HG03139 (cell line): ENCODE measurements around the gene ACTN4.

Experiments
- ATAC-seq: cut with Tn5 transposase; IDR thresholded peaks from one replicate; pipeline ENCODE4 v1.9.1; 2021; ENCODE audit not compliant: unreplicated experiment

ACTN4 gene

DNA sequence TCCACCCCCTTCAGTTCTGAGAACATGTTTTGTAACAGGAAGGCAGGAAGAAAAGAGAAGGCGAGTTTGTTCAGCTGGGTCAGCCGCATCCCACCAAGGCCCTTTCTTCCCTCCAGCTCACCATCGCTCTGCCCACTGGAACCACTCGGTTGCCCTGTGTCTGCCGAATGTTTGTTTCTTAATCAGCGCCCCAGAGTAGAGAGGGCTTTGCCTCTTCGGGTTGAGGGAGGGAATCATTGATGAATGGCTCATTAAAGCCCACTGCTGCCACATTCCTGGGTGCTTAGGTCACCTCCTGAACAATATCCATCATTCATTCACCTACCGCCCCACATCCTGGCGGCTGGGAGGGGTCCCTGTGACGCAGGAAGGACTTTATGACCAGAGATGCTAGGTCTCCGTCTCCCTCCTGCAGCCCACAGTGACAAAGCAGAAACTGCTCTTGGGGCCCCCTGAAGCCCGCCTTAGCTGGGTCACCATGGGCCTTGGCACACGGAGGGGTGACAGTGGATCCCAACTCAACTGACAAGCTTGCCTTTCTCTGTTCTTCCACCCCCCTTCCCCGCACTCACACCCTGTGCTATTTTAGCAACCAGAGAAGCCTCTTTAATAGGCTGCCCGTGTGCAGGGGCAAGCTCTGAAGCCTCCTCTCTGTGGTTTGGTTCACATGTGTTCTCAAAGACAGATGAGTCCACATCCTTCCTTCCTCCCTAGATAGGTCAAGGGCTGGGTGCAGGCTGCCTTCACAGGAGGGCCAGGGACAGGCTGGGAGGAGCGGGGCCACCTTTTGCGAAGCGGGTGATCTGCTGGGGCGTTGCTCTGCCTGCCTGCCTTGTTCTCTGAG, 46.2 kb downstream of the ACTN4 start:
- ATAC-seq: no peak

DNA sequence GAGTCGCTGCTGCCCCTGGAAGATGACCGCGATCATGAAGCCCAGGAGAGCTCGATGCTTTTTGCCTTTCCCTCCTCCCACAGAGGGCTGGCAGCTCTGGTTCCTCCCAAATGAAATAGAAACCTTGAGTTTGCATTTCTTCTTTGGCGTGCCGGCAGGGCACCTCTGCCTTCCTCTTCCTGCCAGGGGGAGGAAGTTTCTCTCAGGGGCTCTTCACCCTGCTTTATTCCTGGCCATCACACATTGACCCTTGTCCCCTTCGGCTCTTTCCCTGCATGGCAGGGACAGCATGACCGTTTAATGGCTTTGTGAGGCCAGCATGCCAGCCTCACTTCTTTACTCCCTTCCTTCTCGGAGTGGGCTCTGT, 47.9 kb downstream of the ACTN4 start:
- ATAC-seq: no peak

DNA sequence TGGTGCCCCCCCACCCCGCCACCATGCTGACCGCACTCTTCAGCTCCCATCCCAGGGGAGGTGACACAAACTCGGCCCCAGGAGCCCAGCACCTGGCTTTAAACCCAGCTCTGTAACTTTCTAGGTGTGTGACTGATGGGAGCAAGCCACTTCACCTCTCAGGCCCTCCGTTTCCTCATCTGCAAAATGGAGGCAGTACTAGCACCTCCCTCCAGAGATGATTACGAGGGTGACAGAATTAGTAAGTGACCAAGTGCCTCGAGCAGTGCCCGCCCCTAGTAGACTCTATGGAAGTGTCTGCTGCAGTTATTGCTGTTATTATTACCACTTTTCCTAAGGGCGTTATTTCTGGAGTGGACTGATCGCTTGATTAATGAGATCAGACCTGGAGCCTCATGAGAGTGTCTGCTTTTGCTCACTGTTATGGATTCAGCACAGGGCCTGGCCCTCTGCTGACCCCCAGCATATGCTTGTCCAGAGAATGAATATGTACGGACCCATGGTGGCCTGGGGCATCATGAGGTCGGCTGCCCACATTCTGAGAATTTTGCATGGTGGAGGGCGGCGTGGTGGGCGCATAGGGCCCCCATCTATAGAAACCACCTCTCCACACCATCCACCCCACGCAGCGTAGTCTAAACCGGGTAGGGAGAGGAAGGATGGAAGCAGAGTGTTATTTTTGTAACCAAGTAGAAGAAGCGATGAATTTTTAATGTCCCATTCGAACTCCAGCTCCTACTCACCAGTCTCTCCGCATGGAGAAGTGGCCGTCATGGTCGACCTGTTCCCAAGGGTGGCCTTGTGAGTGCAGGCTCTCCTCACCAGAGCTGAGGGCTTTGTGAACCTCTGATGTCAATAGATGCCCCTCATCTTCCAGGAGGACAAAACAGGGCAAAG, 48.6 kb downstream of the ACTN4 start:
- no peak for ATAC-seq

DNA sequence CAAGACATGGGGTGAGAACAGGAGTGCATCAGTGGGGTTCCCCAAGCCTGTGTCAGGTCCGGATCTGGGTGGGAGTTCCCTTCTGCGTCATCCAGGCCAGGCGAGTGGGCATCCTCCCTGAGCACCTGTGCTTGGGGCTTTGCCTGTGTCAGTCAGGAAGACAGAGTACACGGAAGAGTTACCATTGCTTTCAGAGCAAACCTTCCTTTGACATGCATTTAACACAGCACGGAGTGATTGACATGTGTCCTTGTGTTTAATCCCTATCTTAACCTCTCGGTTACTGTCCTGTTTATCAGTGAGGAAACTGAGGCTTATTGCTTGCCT, 49.2 kb downstream of the ACTN4 start:
- ATAC-seq: no peak

DNA sequence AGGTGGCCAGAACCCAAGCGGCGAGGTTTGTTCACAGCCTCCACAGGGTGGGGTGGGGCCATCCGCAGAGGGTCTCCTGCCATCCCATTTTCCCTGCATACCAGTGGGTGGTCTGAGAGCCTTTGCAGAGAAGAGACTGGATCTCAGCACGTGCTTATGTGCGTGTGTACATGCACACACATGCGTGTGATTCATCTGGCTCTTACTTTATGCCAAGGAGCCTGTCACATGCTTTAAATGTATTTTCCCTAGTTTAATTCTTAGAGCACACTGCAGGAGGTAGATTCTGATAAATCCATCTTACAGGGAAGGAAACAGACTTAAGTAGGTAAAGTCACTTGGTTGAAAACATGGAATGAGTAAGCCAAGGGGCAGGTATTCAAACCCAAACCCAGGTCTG, 49.7 kb downstream of the ACTN4 start:
- ATAC-seq: no peak

DNA sequence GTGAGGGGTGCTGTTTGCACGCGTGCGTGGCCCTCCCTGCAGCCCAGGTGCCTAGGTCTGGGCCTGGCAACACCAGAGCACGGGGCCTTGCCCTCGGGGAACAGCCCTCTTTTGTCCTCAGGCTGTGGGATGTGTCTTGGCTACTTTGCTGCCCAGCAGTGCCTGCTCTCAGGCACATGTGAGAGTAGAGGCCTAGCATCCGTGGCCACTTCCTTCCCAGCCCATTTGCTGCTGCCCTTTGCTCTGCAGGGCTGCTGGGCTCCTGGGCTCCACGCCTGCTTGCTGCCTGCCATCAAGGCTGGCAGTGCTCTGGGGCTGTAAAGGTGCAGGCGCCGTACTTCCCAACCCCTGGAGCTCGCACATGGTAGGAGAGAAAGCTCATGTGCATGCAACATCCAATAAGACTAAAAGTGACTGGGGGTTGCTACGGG, 50.2 kb downstream of the ACTN4 start:
- ATAC-seq: no peak

DNA sequence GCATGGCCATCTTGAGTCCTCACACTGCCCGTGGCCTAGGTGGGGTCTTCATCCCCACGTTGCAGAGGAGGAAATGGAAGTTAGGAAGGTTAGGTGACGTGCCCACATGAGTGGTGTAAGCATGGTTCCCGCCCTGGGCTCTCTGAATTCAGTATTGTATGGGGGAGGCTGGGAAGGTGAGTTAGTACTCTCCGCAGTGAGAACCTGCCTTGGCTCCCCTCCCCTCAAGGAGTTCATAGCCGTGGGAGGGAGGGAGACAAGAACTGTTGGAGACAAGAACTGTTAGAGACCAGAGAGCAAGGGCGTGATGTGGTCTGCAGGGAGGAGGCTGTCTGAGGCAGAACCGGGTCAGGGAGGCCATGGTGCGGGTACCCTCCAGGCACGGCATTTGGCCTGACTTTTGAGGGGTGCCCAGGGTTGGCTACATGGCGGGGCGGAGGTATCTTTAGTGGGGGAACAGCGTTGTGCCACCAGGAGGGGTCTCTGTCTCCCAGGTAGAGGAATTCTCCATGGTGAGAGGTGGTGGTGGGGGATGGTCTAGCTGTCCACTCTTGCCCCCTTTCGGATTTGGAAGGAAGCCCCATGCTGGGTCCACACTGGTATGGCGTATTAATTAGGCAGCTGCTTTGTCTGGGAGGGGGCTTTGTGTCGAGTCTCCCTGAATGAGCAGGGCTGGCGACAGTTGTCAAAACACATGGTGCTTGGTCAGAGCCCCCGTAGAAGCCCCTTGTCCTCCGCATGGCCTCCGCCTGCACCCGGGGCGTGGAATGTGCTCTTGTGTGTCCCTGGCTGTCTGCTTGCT, 51.0 kb downstream of the ACTN4 start:
- ATAC-seq: no peak

DNA sequence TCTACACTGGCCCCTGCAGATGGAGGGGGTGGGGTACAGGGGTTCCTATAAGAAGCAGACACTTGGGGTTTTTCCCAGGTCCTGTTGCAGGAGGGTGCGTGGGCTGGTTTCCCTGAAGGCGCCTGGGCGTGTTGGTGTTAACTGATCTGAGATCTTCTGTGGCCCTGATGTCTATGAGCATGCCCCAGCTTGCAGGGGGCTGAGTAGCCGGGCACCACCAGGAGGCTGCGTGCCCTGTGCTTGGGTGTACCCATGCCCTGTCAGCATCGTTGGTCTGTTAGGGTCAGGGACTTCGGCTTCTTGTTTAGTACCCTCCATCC, 51.5 kb downstream of the ACTN4 start:
- no peak for ATAC-seq

DNA sequence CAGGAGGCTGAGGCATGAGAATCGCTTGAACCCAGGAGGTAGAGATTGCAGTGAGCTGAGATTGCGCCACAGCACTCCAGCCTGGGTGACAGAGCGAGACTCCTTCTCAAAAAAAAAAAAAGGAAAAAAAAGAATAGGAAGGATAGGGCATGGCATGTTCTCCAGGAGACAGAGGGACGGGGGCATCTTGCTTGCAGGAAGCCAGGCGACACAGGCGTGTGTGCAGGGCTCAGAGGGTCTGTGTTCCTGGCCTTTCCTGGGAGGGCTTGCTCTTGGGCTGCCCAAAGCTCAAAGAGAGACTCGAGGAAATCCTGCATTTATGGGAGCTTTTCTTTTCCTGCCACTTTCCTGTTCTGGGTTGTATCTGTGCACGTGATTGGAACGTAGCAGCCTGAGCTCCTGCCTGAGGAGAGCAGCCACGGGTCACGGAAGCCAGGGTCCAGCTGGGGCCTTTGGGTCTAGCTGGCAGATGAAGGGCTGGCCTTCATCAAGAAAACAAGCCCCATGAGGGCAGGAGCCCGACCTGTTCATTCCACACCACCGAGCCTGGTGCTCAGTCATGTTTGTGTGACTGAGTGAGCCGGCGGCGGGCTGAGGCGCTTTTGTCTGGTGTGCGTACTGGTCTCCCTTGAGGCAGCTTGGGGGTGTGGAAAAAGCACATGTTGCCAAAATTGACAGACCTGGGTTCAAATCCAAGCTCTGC, 52.3 kb downstream of the ACTN4 start:
- ATAC-seq: no peak

DNA sequence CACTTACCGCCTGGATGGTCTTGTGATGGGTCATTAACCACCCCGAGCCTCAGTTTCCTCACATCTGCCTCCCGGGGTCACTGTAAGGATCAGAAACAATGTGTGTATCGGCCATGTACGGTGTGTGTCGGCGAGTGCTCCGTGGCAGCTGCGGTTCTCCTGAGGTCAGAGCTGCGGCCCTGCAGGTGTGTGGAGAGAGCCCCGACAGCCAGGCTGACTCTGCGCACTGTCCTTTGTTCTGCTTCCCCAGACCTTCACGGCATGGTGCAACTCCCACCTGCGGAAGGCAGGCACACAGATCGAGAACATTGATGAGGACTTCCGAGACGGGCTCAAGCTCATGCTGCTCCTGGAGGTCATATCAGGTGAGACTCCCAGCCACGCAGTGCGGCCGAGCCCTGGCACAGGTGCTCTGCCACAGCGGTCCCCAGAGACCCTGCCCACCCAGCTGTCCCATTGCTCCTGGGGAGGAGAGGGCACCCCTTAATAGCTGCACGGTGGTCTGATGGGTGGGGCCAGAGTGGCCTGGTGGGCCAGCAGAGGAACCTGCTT, 53.0 kb downstream of the ACTN4 start:
- ATAC-seq: no peak

DNA sequence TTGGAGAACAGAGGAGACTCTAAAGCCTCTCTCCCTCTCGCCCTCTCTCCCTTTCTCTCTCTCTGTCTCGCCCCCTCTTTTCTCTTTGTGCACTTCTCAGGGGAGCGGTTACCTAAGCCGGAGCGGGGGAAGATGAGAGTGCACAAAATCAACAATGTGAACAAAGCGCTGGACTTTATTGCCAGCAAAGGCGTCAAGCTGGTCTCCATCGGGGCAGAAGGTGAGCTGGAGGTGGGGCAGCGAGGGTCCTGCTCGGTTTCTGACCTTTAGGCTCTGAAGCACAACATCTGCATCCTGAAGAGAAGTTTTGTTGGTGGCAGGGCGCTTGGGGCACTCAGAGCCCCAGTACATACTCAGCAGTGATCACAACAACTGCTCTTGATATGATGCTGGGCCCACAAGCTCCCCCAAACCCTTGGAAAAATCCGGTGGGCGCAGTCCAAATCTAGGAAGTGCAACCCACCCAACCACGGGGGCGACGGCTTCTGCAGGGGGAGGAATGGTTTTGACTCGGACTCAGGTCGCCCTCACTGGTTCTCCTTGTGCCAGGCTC, 53.5 kb downstream of the ACTN4 start:
- no peak for ATAC-seq

DNA sequence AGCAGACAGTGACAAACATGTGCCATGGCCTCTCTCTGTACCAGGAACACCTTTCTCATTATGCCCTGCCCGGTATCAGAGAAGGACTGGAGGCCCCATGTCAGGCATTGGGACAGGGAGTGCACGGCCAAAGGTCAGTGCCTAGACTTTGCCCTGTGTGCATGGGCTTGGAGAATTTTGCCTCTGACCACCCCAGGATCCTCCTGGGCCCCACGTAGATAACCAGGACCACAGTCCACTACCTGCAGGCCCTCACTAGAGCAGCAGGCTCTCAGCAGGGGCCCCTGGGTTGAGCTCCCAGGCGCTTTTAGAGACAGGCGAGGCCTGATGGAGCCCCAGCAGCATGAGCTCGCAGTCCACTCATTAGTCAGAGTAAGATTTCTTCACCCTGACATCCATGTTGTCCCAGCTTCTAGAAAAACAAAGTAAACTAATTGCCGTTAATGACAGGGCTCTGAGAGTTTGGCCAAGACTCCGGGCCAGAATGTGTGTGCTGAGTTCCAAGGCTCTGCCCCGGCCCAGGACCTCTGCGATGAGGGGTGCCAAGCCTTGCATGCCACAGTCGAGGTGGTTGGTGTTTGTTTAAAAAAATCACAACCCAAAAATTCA, 54.1 kb downstream of the ACTN4 start:
- ATAC-seq: no peak

DNA sequence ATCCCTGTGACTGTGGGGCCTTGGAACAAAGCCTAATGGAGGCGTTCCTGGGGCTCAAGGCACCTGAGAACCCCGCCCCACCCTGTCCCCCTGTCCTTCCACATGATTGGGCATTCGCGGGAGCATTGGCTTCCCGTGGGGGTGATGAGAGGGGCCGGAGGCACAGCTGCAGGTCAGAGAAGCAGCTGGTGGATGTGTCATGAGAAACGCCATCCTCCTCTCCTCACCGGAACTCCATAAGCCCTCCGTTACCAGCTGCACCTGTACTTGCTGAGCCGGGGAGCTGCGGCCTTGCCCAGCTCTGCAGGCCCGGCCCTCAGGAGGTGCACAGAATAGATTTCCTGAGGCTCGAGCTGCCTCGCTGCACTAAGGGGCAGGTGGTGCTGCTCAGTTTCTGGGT, 54.8 kb downstream of the ACTN4 start:
- no peak for ATAC-seq

DNA sequence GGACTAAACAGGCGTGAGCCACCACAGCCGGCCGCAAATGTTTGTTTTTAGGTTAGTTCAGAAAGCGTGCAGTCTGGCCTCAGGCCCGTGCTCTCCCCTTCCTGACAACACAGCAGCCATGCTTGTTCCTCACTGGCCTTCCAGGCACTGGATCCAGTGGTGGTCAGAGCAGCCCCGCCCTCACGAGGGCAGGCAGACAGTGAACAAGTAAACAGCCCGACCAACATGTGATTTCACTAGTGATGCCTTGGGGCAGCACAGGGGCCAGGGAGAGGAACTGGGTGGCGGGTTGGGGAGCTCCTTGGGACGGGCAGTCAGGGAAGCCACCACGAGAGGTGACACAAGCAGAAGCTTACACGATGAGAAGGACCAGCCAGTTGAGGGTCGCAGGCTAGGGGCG, 56.1 kb downstream of the ACTN4 start:
- ATAC-seq: no peak

DNA sequence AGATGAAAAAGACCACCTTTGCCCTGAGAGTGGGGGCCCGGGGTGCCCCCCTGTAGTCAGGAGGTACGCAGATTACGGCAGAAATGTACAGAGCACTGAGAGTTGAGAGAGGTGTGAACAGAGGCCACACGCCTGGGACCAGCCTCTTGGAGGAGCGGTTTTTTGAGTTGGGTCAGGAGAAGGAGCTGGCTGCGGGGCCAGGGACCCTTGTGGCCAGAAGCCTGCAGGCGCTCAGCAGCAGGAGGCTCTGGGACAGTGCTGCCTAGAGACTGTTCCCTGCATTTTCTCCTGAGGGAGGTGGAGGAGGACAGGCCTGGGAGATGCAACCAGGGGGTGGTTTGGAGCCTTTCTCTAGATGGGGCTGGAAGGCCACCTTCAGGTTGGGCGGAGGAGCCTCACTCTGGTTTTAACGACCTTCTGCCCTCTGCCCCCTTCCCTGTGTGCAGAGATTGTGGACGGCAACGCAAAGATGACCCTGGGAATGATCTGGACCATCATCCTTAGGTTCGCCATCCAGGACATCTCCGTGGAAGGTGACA, 57.1 kb downstream of the ACTN4 start:
- no peak for ATAC-seq

DNA sequence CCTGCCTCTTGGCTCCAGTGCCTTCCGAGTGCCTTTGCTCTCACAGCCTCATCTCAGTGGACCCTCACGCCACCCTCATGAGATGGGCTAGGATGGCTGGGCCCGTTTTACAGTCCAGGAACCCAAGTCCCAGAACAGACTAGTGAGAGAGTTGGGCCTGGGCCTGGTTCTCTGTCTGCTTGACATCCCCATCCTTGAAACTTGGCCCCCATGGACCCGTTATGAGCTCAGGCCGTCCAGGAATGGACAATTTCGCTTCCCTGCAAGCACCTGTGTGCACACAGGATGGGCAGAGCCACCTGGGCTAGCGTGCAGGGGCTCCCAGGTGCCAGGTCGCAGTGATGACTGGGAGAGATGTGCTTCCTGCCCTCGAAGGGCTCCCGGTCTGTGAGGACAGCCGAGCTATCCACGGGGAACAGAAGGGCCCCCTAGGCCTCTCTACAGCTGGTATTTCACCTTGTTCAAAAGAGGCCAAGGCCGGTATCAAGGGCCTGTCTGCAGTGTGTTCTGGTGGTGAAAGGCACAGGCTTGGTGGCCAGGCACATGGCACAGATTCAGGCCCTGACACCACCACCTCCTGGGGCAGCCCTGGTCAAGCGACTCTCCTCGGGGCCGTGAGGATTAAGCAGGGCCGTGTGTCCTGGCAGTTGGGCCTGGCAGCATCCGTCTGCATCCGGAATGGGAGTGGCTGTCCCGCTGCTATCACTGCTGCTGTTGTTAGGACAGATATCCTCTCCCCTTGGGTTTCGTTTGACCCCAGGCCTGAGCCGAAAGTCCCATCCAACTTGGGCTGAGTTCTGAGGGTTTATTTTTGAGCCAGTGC, 58.0 kb downstream of the ACTN4 start:
- no peak for ATAC-seq

DNA sequence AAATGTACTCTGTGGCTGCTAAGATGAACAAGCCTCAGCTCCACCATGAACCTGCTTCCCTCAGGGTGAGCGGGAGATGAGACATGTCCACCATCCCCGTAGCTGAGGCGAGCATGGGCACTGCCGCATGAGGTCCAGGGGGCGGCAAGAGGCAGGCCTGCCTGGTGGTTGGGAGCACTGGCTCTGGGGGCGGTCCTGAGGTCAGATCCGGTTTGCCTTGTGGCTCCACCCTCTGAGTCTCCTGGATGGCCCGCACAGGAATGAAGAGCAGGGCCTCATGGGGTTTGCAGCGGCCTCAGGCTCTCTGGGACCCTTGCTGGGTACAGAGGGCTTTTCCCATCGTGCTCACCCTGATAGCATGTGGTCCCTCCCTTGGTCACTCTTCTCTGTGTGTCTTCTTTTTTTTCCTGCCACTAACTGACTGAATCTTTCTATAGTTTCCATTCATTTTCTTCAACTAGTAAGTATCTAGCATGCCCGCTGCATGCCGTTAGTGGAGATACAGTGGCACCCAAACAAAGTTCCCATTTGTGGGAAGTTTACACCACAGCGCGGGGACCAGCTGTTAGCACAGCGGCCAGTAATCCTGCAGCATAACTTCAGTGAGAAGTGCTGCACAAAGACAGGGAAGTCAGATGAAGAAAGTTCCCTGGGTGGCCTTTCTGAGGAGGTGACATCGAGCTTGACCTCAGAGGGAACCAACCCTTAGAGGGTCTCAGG, 59.5 kb downstream of the ACTN4 start:
- no peak for ATAC-seq

DNA sequence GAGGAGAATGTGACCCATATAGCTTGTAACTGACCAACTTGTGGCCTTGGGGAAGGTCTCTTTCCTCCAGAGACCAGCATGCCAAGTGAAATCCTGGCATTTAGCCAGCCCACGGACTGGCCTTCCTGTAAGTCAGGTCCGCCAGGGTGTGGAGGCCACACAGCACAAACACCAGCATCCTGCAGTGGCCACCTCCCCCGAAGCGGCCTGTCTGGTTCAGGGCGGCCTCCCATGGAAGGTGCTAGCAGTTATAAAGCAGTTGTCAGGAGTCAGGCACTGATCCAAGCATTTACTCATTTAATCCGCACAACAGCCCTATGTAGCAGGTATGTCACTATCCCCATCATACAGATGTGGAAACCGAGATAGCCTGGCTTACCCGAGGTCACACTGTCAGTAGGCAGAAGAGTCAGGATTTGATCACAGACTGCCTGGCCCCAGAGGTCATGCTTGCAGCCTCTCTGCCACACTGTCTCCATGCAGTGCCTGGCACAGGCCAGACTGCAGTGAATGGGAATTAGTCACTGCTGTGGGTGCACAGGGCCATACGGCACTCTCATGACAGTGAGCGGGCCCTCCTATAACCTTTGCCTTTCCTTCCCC, 60.2 kb downstream of the ACTN4 start:
- no peak for ATAC-seq
